ENCODE data around the gene NFIA. TPM values are rescaled to one million over a fixed set of nuclear protein-coding genes. Genes with fewer than 3 reads are reported as not detected.
"Not testable (repeated sequence)": the region's sequence is repeated elsewhere in the genome, so short reads cannot be mapped to it uniquely, and the experiment has no call there.

NFIA gene
- total and polyA plus RNA-seq, 7 experiments from 2014 or later: 1.0 to 8.6 (median 5.9) TPM

DNA sequence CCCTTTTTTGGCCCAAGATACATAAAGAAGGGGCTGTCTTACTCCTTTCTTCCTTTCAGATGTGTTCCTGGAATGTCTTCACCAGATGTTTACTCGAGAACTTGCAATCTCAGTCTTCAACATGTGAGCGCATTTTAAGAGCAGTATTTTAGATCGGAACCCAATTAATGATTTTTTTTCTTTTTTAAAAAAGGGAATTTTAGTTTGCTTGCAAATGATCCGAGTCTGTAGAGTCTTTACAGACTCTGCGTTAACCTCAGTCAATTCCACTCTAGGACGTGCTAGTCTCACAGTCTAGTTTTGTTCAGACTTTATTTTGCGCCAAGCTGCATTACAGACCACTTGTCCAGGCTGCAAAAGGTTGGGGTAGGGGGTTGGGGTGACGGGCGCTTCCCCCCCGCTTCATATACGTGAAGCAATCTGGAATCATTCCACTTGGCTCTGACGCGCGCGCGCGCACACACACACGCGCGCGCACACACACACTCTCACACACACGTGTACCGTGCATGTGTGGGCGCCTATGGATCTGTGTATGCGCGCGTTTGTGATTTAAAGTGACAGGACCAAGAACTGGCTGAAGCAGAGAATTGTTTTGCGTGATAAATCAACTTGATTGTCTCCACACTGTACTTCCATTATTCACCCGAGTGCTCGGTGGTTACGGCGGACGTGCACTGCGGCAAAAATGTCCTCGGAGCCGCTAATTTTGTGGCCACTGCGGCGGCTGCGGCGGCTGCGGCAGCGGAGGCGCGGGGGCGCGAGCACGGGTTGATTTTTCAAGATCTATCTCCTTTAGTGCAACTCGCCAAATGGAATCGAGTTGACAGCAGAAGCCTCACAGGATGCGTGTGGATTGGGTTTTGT is 25.6 kb upstream of the NFIA start:
- ChIA-PET CTCF (interaction anchor here (0.7 to 1.1 kb wide), 2 partner anchors 8 to 14 kb away, joined by 3 read pairs; no protein-coding TSS in a partner anchor), POLR2A (interaction anchor here (0.9 to 1.2 kb wide), 2 partner anchors 20 to 25 kb away, joined by 3 to 6 read pairs; no protein-coding TSS in a partner anchor)
- DNase-seq (peak in 7 of 9 donors; percentile 26 to 53 (median 47)), ATAC-seq (peak; percentile 79)
- H3K36me3 Mint-ChIP-seq: peaks cover 0 to 4% (median 0%) of the 10 kb centered on the region in 5 donors
- intact Hi-C loops (cut with micrococcal nuclease): loop anchor here (1.0 to 10.0 kb wide), 6 partner anchors 20 to 728 kb away; partner anchors contain the start of gene TM2D1 (in 1 of the 2)
- peaks cover 16 to 42% (median 30%) of the 10 kb centered on the region in 7 donors for H3K4me1 Mint-ChIP-seq
- peaks cover 46 to 89% (median 58%) of the 10 kb centered on the region in 5 donors for H3K27me3 Mint-ChIP-seq
- peaks cover 6 to 15% of the 10 kb centered on the region in 2 donors for H3K4me1 ChIP-seq (ENCODE audit: control insufficient read depth in 2 of 2, insufficient read depth in 2 of 2, low read length in 2 of 2)
- peaks cover 0 to 1% (median 0%) of the 10 kb centered on the region in 11 donors for H3K9me3 Mint-ChIP-seq
- H3K27me3 ChIP-seq (ENCODE audit: control insufficient read depth in 2 of 2, insufficient read depth in 2 of 2, low read length in 2 of 2): peaks cover 4 to 17% of the 10 kb centered on the region in 2 donors
- H3K9me3 ChIP-seq (ENCODE audit: control insufficient read depth in 2 of 3, low read length in 3 of 3): no peaks in the 10 kb centered on the region
- peak overlapping the region in 4 of 9 donors; percentile 13 to 58 (median 32) for H3K27ac Mint-ChIP-seq
- peak overlapping the region; percentile 82 to 99 (median 90) for H3K4me3 Mint-ChIP-seq
- no peaks in the 10 kb centered on the region for H3K36me3 ChIP-seq (ENCODE audit: control insufficient read depth in 2 of 3, insufficient read depth in 3 of 3, low read length in 3 of 3)
- H3K4me3 ChIP-seq (ENCODE audit: low read length): peak overlapping the region; percentile 61
- no peak overlapping the region for H3K27ac ChIP-seq (ENCODE audit: low read depth, low read length)

DNA sequence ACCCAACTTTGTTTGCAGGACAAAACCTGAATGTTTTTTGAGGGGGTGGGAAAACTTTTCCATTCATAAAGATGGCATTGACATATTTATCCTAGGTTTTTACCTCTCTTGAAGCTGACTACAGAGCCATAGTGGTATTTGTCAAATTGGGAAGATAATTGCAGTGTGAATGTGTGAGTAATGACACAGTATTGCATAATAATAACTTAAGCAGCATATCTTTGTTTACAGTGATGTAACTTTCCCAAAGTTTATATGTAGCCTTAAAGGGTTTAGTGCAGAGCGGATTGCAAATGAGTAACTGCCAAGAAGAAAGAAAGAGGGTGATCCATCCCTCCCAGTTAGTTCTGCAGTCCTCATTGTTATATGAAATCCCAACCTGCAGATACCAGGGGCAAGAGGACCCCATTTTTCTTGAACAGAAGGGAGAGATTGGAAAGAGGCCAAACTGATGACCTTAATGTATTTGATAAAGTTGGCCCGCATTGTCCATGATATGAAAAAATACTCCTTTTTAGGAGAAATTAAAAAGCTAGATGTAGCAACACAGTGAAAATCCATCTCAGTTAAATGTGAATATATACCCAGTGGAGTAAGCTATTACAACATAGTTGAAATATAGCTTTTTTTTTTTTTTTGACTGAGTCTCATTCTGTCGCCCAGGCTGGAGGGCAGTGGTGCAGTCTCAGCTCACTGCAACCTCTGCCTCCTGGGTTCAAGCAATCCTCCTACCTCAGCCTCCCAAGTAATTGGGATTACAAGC is 23.7 kb upstream of the NFIA start:
- ChIA-PET CTCF (interaction anchor here (1.5 kb wide), 1 partner anchor 9 kb away, joined by 8 read pairs; no protein-coding TSS in a partner anchor), POLR2A (no interaction called here)
- ATAC-seq (no peak), DNase-seq (no peak)
- Mint-ChIP-seq H3K36me3 (peaks cover 0 to 1% (median 0%) of the 10 kb centered on the region in 5 donors), H3K27ac (no peak overlapping the region), H3K27me3 (peaks cover 29 to 74% (median 39%) of the 10 kb centered on the region in 5 donors), H3K4me1 (peaks cover 1 to 23% (median 13%) of the 10 kb centered on the region in 7 donors), H3K4me3 (peak overlapping the region in 1 of 10 donors; percentile 18), H3K9me3 (no peaks in the 10 kb centered on the region)
- H3K9me3 ChIP-seq (ENCODE audit: control insufficient read depth in 2 of 3, low read length in 3 of 3): no peaks in the 10 kb centered on the region
- H3K27ac ChIP-seq (ENCODE audit: low read depth, low read length): no peak overlapping the region
- H3K36me3 ChIP-seq (ENCODE audit: control insufficient read depth in 2 of 3, insufficient read depth in 3 of 3, low read length in 3 of 3): no peaks in the 10 kb centered on the region
- intact Hi-C loops (cut with micrococcal nuclease): loop anchor here (5.0 to 10.0 kb wide), 5 partner anchors 156 to 726 kb away; partner anchors contain the start of gene TM2D1 (in 1 of the 2)
- peaks cover 0 to 10% of the 10 kb centered on the region in 2 donors for H3K27me3 ChIP-seq (ENCODE audit: control insufficient read depth in 2 of 2, insufficient read depth in 2 of 2, low read length in 2 of 2)
- H3K4me3 ChIP-seq (ENCODE audit: low read length): no peak overlapping the region
- H3K4me1 ChIP-seq (ENCODE audit: control insufficient read depth in 2 of 2, insufficient read depth in 2 of 2, low read length in 2 of 2): peaks cover 0 to 4% of the 10 kb centered on the region in 2 donors

DNA sequence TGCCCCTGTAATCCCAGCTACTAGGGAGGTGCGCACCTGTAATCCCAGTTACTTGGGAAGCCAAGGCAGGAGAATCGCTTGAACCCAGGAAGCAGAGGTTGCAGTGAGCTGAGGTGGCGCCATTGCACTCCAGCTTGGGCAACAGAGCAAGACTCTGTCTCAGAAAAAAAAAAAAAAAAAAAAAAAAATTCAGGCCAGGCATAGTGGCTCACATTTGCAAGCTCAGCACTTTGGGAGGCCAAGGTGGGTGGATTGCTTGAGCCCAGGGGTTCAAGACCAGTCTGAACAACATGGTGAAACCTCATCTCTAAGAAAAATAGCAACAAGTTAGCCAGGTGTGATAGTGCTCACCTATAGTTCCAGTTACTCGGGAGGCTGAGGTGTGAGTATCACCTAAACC is 20.8 kb upstream of the NFIA start:
- H3K9me3 ChIP-seq (ENCODE audit: control insufficient read depth in 2 of 3, low read length in 3 of 3); H3K27me3 ChIP-seq (ENCODE audit: control insufficient read depth in 2 of 2, insufficient read depth in 2 of 2, low read length in 2 of 2); DNase-seq; H3K4me3 ChIP-seq (ENCODE audit: low read length); H3K4me1 ChIP-seq (ENCODE audit: control insufficient read depth in 2 of 2, insufficient read depth in 2 of 2, low read length in 2 of 2); ATAC-seq; H3K36me3 Mint-ChIP-seq; intact Hi-C loops (cut with micrococcal nuclease); H3K9me3 Mint-ChIP-seq; H3K27ac ChIP-seq (ENCODE audit: low read depth, low read length); H3K36me3 ChIP-seq (ENCODE audit: control insufficient read depth in 2 of 3, insufficient read depth in 3 of 3, low read length in 3 of 3); H3K4me3 Mint-ChIP-seq; POLR2A ChIA-PET; H3K27ac Mint-ChIP-seq: not testable (repeated sequence)
- CTCF ChIA-PET: interaction anchor here (0.6 kb wide), 1 partner anchor 23 kb away, joined by 4 read pairs; no protein-coding TSS in a partner anchor
- H3K4me1 Mint-ChIP-seq: peaks cover 0 to 10% (median 6%) of the 10 kb centered on the region in 7 donors
- peaks cover 11 to 54% (median 17%) of the 10 kb centered on the region in 5 donors for H3K27me3 Mint-ChIP-seq

DNA sequence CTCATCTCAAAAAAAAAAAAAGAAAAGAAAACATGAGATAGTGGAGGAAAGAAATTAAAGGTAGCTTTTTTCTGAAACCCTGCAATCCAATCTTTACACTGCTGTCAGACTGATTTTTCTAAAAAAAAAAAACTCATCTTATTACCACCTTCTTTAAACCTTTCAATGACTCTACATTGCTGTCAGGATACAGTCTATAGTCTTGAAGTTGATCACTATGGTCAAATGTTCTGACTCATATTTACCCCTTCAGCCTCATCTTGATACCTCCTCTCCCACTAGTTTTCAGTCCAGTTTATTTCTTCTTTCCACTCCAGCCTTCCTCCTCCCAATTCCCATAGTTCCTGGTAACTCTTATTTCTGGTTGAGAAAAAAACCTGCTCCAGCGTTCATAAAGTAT is 17.7 kb upstream of the NFIA start:
- no peak overlapping the region for H3K4me3 ChIP-seq (ENCODE audit: low read length)
- ATAC-seq (no peak), DNase-seq (no peak)
- Mint-ChIP-seq H3K27ac (no peak overlapping the region), H3K4me1 (peaks cover 0 to 4% (median 0%) of the 10 kb centered on the region in 7 donors), H3K36me3 (no peaks in the 10 kb centered on the region), H3K4me3 (no peak overlapping the region), H3K27me3 (peaks cover 0 to 29% (median 4%) of the 10 kb centered on the region in 5 donors), H3K9me3 (no peaks in the 10 kb centered on the region)
- ChIA-PET POLR2A (no interaction called here), CTCF (no interaction called here)
- no peaks in the 10 kb centered on the region for H3K9me3 ChIP-seq (ENCODE audit: control insufficient read depth in 2 of 3, low read length in 3 of 3)
- intact Hi-C loops (cut with micrococcal nuclease): no loop called here
- H3K27ac ChIP-seq (ENCODE audit: low read depth, low read length): no peak overlapping the region
- H3K36me3 ChIP-seq (ENCODE audit: control insufficient read depth in 2 of 3, insufficient read depth in 3 of 3, low read length in 3 of 3): no peaks in the 10 kb centered on the region
- H3K27me3 ChIP-seq (ENCODE audit: control insufficient read depth in 2 of 2, insufficient read depth in 2 of 2, low read length in 2 of 2): no peaks in the 10 kb centered on the region
- no peaks in the 10 kb centered on the region for H3K4me1 ChIP-seq (ENCODE audit: control insufficient read depth in 2 of 2, insufficient read depth in 2 of 2, low read length in 2 of 2)

DNA sequence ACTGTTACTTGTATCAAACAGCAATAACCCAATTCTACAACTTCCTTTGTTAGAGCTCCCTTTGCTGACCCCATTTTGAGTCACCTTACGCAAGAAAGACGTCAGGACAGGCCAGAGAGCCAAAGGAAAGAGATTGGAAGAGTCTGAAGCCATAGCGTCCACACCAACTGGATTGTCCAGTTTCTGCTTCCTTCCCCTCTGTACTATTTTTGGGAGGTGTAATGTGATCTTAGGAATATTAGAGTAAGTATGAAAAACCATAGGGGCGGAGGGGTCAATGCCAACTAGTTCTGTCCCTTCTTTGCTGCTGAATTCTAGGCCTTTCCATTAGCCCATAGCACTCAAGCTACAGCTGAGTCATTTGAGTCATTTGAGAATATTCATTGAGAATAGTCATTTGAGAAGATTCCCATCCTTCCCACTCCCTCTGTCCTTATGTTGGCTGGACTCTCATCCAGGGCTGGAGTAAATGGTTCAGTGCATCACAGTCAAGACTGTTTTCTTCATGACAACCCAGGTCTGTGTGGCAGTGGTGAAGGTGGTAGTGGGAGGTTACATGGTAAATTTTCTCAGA is 14.8 kb upstream of the NFIA start:
- Mint-ChIP-seq H3K9me3 (no peaks in the 10 kb centered on the region), H3K27ac (no peak overlapping the region), H3K4me1 (peaks cover 0 to 4% (median 0%) of the 10 kb centered on the region in 7 donors), H3K27me3 (peaks cover 0 to 32% (median 4%) of the 10 kb centered on the region in 5 donors), H3K4me3 (no peak overlapping the region), H3K36me3 (no peaks in the 10 kb centered on the region)
- CTCF ChIA-PET: interaction anchor here (1.3 kb wide), 1 partner anchor 18 kb away, joined by 3 read pairs; no protein-coding TSS in a partner anchor
- intact Hi-C loops (cut with micrococcal nuclease): loop anchor here in 1 of 2 donors (1.0 kb wide), 1 partner anchor 10 kb away; no protein-coding TSS in a partner anchor
- no peaks in the 10 kb centered on the region for H3K27me3 ChIP-seq (ENCODE audit: control insufficient read depth in 2 of 2, insufficient read depth in 2 of 2, low read length in 2 of 2)
- POLR2A ChIA-PET: interaction anchor here (1.0 kb wide), 2 partner anchors 10 to 15 kb away, joined by 3 to 4 read pairs; no protein-coding TSS in a partner anchor
- no peak overlapping the region for H3K27ac ChIP-seq (ENCODE audit: low read depth, low read length)
- ATAC-seq (no peak), DNase-seq (no peak)
- H3K9me3 ChIP-seq (ENCODE audit: control insufficient read depth in 2 of 3, low read length in 3 of 3): no peaks in the 10 kb centered on the region
- no peaks in the 10 kb centered on the region for H3K4me1 ChIP-seq (ENCODE audit: control insufficient read depth in 2 of 2, insufficient read depth in 2 of 2, low read length in 2 of 2)
- H3K4me3 ChIP-seq (ENCODE audit: low read length): no peak overlapping the region
- H3K36me3 ChIP-seq (ENCODE audit: control insufficient read depth in 2 of 3, insufficient read depth in 3 of 3, low read length in 3 of 3): no peaks in the 10 kb centered on the region

DNA sequence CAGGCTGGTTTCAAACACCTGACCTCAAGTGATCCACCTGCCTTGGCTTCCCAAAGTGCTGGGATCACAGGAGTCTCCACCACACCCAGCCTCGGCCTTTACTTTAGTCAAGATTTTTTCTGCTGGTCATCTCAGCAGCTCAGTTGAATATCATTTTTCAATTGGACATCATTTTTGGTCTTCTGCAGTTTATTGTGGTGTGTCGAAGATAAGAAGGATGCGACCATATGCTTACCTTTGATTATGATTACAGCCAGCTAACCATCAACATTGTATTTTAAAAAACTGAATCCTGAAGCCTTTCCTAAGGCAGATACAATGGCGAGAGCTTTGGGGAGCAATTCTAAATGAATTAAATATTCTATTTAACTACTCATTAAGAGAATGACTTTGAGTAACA is 12.3 kb upstream of the NFIA start:
- no peak overlapping the region for H3K4me3 ChIP-seq (ENCODE audit: low read length)
- peaks cover 0 to 29% (median 0%) of the 10 kb centered on the region in 5 donors for H3K27me3 Mint-ChIP-seq
- H3K4me1 Mint-ChIP-seq: peaks cover 0 to 4% (median 0%) of the 10 kb centered on the region in 7 donors
- ChIA-PET CTCF (interaction anchor here (0.7 to 1.0 kb wide), 2 partner anchors 9 to 19 kb away, joined by 3 read pairs; no protein-coding TSS in a partner anchor), POLR2A (no interaction called here)
- no peaks in the 10 kb centered on the region for H3K27me3 ChIP-seq (ENCODE audit: control insufficient read depth in 2 of 2, insufficient read depth in 2 of 2, low read length in 2 of 2)
- no peaks in the 10 kb centered on the region for H3K4me1 ChIP-seq (ENCODE audit: control insufficient read depth in 2 of 2, insufficient read depth in 2 of 2, low read length in 2 of 2)
- H3K4me3 Mint-ChIP-seq: no peak overlapping the region
- no peaks in the 10 kb centered on the region for H3K36me3 ChIP-seq (ENCODE audit: control insufficient read depth in 2 of 3, insufficient read depth in 3 of 3, low read length in 3 of 3)
- no peaks in the 10 kb centered on the region for H3K9me3 Mint-ChIP-seq
- ATAC-seq (no peak), DNase-seq (no peak)
- no peak overlapping the region for H3K27ac ChIP-seq (ENCODE audit: low read depth, low read length)
- H3K27ac Mint-ChIP-seq: no peak overlapping the region
- intact Hi-C loops (cut with micrococcal nuclease): loop anchor here in 1 of 2 donors (10.0 kb wide), 1 partner anchor 1615 kb away; the partner anchor contains the start of gene DOCK7
- no peaks in the 10 kb centered on the region for H3K36me3 Mint-ChIP-seq
- no peaks in the 10 kb centered on the region for H3K9me3 ChIP-seq (ENCODE audit: control insufficient read depth in 2 of 3, low read length in 3 of 3)

Data from naive thymus-derived CD4-positive, alpha-beta T cell (primary cell).